Kidney capillary endothelial cell (primary cell): ENCODE measurements around the gene CENPO.
A peak's percentile ranks its signal among the peaks of the same experiment; 100 is the strongest.
"Not testable (repeated sequence)": the region's sequence is repeated elsewhere in the genome, so short reads cannot be mapped to it uniquely, and the experiment has no call there.

Experiments used
- DNase-seq: peaks from one replicate; pipeline ENCODE4 v3.0.0-alpha.2; 2018; ENCODE audit warnings: low spot score

Gene CENPO

GRCh38 chr2:24824071-24824588 is 30.9 kb downstream of the CENPO start:
- DNase-seq: no peak

GRCh38 chr2:24824966-24825882 is 32.0 kb downstream of the CENPO start:
- no peak for DNase-seq

GRCh38 chr2:24825883-24826772 is 32.9 kb downstream of the CENPO start:
- peak; percentile 40 for DNase-seq

GRCh38 chr2:24826773-24827145 is 33.5 kb downstream of the CENPO start:
- DNase-seq: no peak

- DNase-seq: peak; percentile 80
These were observed 34.4 kb downstream of the CENPO start for GRCh38 chr2:24827321-24828237.

- DNase-seq: no peak
These were observed 35.2 kb downstream of the CENPO start for GRCh38 chr2:24828238-24828996.

- no peak for DNase-seq
These were observed 37.1 kb downstream of the CENPO start for GRCh38 chr2:24830351-24830750.

- no peak for DNase-seq
These were observed 37.6 kb downstream of the CENPO start for GRCh38 chr2:24830786-24831185.

GRCh38 chr2:24831221-24832072 is 38.2 kb downstream of the CENPO start:
- no peak for DNase-seq

- no peak for DNase-seq
These were observed 38.8 kb downstream of the CENPO start for GRCh38 chr2:24832073-24832461.

GRCh38 chr2:24832521-24832920 is 39.3 kb downstream of the CENPO start:
- DNase-seq: no peak

GRCh38 chr2:24832931-24833701 is 39.9 kb downstream of the CENPO start:
- no peak for DNase-seq

- no peak for DNase-seq
These were observed 40.9 kb downstream of the CENPO start for GRCh38 chr2:24833821-24834732.

GRCh38 chr2:24834733-24835395 is 41.6 kb downstream of the CENPO start:
- no peak for DNase-seq

- not testable (repeated sequence) for DNase-seq
These were observed 42.2 kb downstream of the CENPO start for GRCh38 chr2:24835411-24835810.

- DNase-seq: no peak
These were observed 43.0 kb downstream of the CENPO start for GRCh38 chr2:24836206-24836605.

- no peak for DNase-seq
These were observed 43.5 kb downstream of the CENPO start for GRCh38 chr2:24836706-24837105.
